ENCODE data around the gene ARHGEF16.
A peak's percentile ranks its signal among the peaks of the same experiment; 100 is the strongest.

GRCh38 chr1:3482378-3482849, 27.9 kb downstream of the ARHGEF16 start:
- TF ChIP-seq CTCF (IDR thresholded peaks at IDR 0.05) (peak; percentile 42), ZFX (IDR thresholded peaks at IDR 0.05; ENCODE audit: borderline replicate concordance) (no peak)
